ENCODE results near the gene SMG9.
"Not testable (repeated sequence)": the region's sequence is repeated elsewhere in the genome, so short reads cannot be mapped to it uniquely, and the experiment has no call there.

Gene SMG9

GRCh38 chr19:43773725-43774102, 19.0 kb upstream of the SMG9 start:
- H3K27ac ChIP-seq (ENCODE audit: insufficient read depth, low read depth, low read length, poor library complexity, severe bottlenecking), result no peak overlapping the region
- 18 to 21% methylated on average over 5 of the region's 5 CpGs for WGBS, 2 experiments
- peaks cover 60% of the 10 kb centered on the region for H3K27me3 ChIP-seq (ENCODE audit: control insufficient read depth, insufficient read depth, low read length, poor library complexity, severe bottlenecking)
- no peaks in the 10 kb centered on the region for H3K36me3 ChIP-seq (ENCODE audit: control insufficient read depth, insufficient read depth, low read length)
- peak overlapping the region; percentile 26 for H3K4me3 ChIP-seq (ENCODE audit: insufficient read depth, low read depth, low read length)
- peaks cover 23% of the 10 kb centered on the region for H3K4me1 ChIP-seq (ENCODE audit: control insufficient read depth, insufficient read depth, low read length)
- no peaks in the 10 kb centered on the region for H3K9me3 ChIP-seq (ENCODE audit: control insufficient read depth, low read length)

GRCh38 chr19:43769256-43769655, 14.5 kb upstream of the SMG9 start:
- Histone ChIP-seq H3K9me3 (ENCODE audit: control insufficient read depth, low read length) (no peaks in the 10 kb centered on the region), H3K27me3 (ENCODE audit: control insufficient read depth, insufficient read depth, low read length, poor library complexity, severe bottlenecking) (peaks cover 40% of the 10 kb centered on the region), H3K27ac (ENCODE audit: insufficient read depth, low read depth, low read length, poor library complexity, severe bottlenecking) (no peak overlapping the region), H3K4me1 (ENCODE audit: control insufficient read depth, insufficient read depth, low read length) (peaks cover 10% of the 10 kb centered on the region), H3K36me3 (ENCODE audit: control insufficient read depth, insufficient read depth, low read length) (no peaks in the 10 kb centered on the region), H3K4me3 (ENCODE audit: insufficient read depth, low read depth, low read length) (no peak overlapping the region)
- WGBS, 2 experiments, result 94% methylated on average over 14 of the region's 14 CpGs

- peaks cover 32% of the 10 kb centered on the region for H3K27me3 ChIP-seq (ENCODE audit: control insufficient read depth, insufficient read depth, low read length, poor library complexity, severe bottlenecking)
- H3K36me3 ChIP-seq (ENCODE audit: control insufficient read depth, insufficient read depth, low read length), result no peaks in the 10 kb centered on the region
- 89 to 90% methylated on average over 14 to 15 of the region's 15 CpGs for WGBS, 2 experiments
- no peaks in the 10 kb centered on the region for H3K9me3 ChIP-seq (ENCODE audit: control insufficient read depth, low read length)
- no peak overlapping the region for H3K27ac ChIP-seq (ENCODE audit: insufficient read depth, low read depth, low read length, poor library complexity, severe bottlenecking)
- peaks cover 2% of the 10 kb centered on the region for H3K4me1 ChIP-seq (ENCODE audit: control insufficient read depth, insufficient read depth, low read length)
- no peak overlapping the region for H3K4me3 ChIP-seq (ENCODE audit: insufficient read depth, low read depth, low read length)
Observed at GRCh38 chr19:43768273-43769050, 13.7 kb upstream of the SMG9 start.

GRCh38 chr19:43767818-43768217, 13.1 kb upstream of the SMG9 start:
- no peak overlapping the region for H3K27ac ChIP-seq (ENCODE audit: insufficient read depth, low read depth, low read length, poor library complexity, severe bottlenecking)
- H3K4me3 ChIP-seq (ENCODE audit: insufficient read depth, low read depth, low read length), result no peak overlapping the region
- H3K9me3 ChIP-seq (ENCODE audit: control insufficient read depth, low read length), result no peaks in the 10 kb centered on the region
- no peaks in the 10 kb centered on the region for H3K4me1 ChIP-seq (ENCODE audit: control insufficient read depth, insufficient read depth, low read length)
- H3K27me3 ChIP-seq (ENCODE audit: control insufficient read depth, insufficient read depth, low read length, poor library complexity, severe bottlenecking), result peaks cover 26% of the 10 kb centered on the region
- H3K36me3 ChIP-seq (ENCODE audit: control insufficient read depth, insufficient read depth, low read length), result no peaks in the 10 kb centered on the region
- WGBS, 2 experiments, result 90 to 97% methylated on average over 1 of the region's 1 CpG

- 90 to 92% methylated on average over 7 of the region's 7 CpGs for WGBS, 2 experiments
- H3K36me3 ChIP-seq (ENCODE audit: control insufficient read depth, insufficient read depth, low read length), result no peaks in the 10 kb centered on the region
- no peak overlapping the region for H3K4me3 ChIP-seq (ENCODE audit: insufficient read depth, low read depth, low read length)
- H3K27ac ChIP-seq (ENCODE audit: insufficient read depth, low read depth, low read length, poor library complexity, severe bottlenecking), result no peak overlapping the region
- no peaks in the 10 kb centered on the region for H3K9me3 ChIP-seq (ENCODE audit: control insufficient read depth, low read length)
- peaks cover 21% of the 10 kb centered on the region for H3K27me3 ChIP-seq (ENCODE audit: control insufficient read depth, insufficient read depth, low read length, poor library complexity, severe bottlenecking)
- H3K4me1 ChIP-seq (ENCODE audit: control insufficient read depth, insufficient read depth, low read length), result no peaks in the 10 kb centered on the region
Observed at GRCh38 chr19:43767316-43767715, 12.6 kb upstream of the SMG9 start.

- H3K27ac ChIP-seq (ENCODE audit: insufficient read depth, low read depth, low read length, poor library complexity, severe bottlenecking), result no peak overlapping the region
- no peaks in the 10 kb centered on the region for H3K4me1 ChIP-seq (ENCODE audit: control insufficient read depth, insufficient read depth, low read length)
- no peaks in the 10 kb centered on the region for H3K36me3 ChIP-seq (ENCODE audit: control insufficient read depth, insufficient read depth, low read length)
- H3K27me3 ChIP-seq (ENCODE audit: control insufficient read depth, insufficient read depth, low read length, poor library complexity, severe bottlenecking), result peaks cover 15% of the 10 kb centered on the region
- no peaks in the 10 kb centered on the region for H3K9me3 ChIP-seq (ENCODE audit: control insufficient read depth, low read length)
- no peak overlapping the region for H3K4me3 ChIP-seq (ENCODE audit: insufficient read depth, low read depth, low read length)
- WGBS, 2 experiments, result 65 to 68% methylated on average over 4 of the region's 4 CpGs
Observed at GRCh38 chr19:43766755-43767043, 11.9 kb upstream of the SMG9 start.

GRCh38 chr19:43765109-43765876, 10.5 kb upstream of the SMG9 start:
- Histone ChIP-seq H3K36me3 (ENCODE audit: control insufficient read depth, insufficient read depth, low read length) (no peaks in the 10 kb centered on the region), H3K27ac (ENCODE audit: insufficient read depth, low read depth, low read length, poor library complexity, severe bottlenecking) (no peak overlapping the region), H3K27me3 (ENCODE audit: control insufficient read depth, insufficient read depth, low read length, poor library complexity, severe bottlenecking) (peaks cover 1% of the 10 kb centered on the region), H3K4me1 (ENCODE audit: control insufficient read depth, insufficient read depth, low read length) (no peaks in the 10 kb centered on the region), H3K9me3 (ENCODE audit: control insufficient read depth, low read length) (no peaks in the 10 kb centered on the region), H3K4me3 (ENCODE audit: insufficient read depth, low read depth, low read length) (no peak overlapping the region)
- 76 to 80% methylated on average over 16 of the region's 16 CpGs for WGBS, 2 experiments

GRCh38 chr19:43764684-43765083, 9.9 kb upstream of the SMG9 start:
- not testable (repeated sequence) for H3K27ac ChIP-seq (ENCODE audit: insufficient read depth, low read depth, low read length, poor library complexity, severe bottlenecking); H3K36me3 ChIP-seq (ENCODE audit: control insufficient read depth, insufficient read depth, low read length); H3K27me3 ChIP-seq (ENCODE audit: control insufficient read depth, insufficient read depth, low read length, poor library complexity, severe bottlenecking); H3K4me1 ChIP-seq (ENCODE audit: control insufficient read depth, insufficient read depth, low read length); H3K4me3 ChIP-seq (ENCODE audit: insufficient read depth, low read depth, low read length); H3K9me3 ChIP-seq (ENCODE audit: control insufficient read depth, low read length)
- WGBS, 2 experiments, result 76 to 84% methylated on average over 8 of the region's 8 CpGs

- H3K27me3 ChIP-seq (ENCODE audit: control insufficient read depth, insufficient read depth, low read length, poor library complexity, severe bottlenecking), result no peaks in the 10 kb centered on the region
- H3K36me3 ChIP-seq (ENCODE audit: control insufficient read depth, insufficient read depth, low read length), result no peaks in the 10 kb centered on the region
- H3K27ac ChIP-seq (ENCODE audit: insufficient read depth, low read depth, low read length, poor library complexity, severe bottlenecking), result no peak overlapping the region
- H3K9me3 ChIP-seq (ENCODE audit: control insufficient read depth, low read length), result no peaks in the 10 kb centered on the region
- no peak overlapping the region for H3K4me3 ChIP-seq (ENCODE audit: insufficient read depth, low read depth, low read length)
- H3K4me1 ChIP-seq (ENCODE audit: control insufficient read depth, insufficient read depth, low read length), result no peaks in the 10 kb centered on the region
- WGBS, 2 experiments, result 85 to 89% methylated on average over 3 of the region's 3 CpGs
Observed at GRCh38 chr19:43763473-43763939, 8.7 kb upstream of the SMG9 start.

GRCh38 chr19:43762814-43763213, 8.1 kb upstream of the SMG9 start:
- WGBS, 2 experiments, result 86 to 87% methylated on average over 3 of the region's 3 CpGs
- H3K27ac ChIP-seq (ENCODE audit: insufficient read depth, low read depth, low read length, poor library complexity, severe bottlenecking), result no peak overlapping the region

More at GRCh38 chr19:43762814-43763213, 8.1 kb upstream of the SMG9 start:
- Histone ChIP-seq H3K36me3 (ENCODE audit: control insufficient read depth, insufficient read depth, low read length) (no peaks in the 10 kb centered on the region), H3K4me3 (ENCODE audit: insufficient read depth, low read depth, low read length) (no peak overlapping the region), H3K9me3 (ENCODE audit: control insufficient read depth, low read length) (no peaks in the 10 kb centered on the region), H3K27me3 (ENCODE audit: control insufficient read depth, insufficient read depth, low read length, poor library complexity, severe bottlenecking) (no peaks in the 10 kb centered on the region), H3K4me1 (ENCODE audit: control insufficient read depth, insufficient read depth, low read length) (no peaks in the 10 kb centered on the region)
